GM19025 (cell line): ENCODE measurements around the gene TEX28.
A peak's percentile ranks its signal among the peaks of the same experiment; 100 is the strongest.
"Not testable (repeated sequence)": the region's sequence is repeated elsewhere in the genome, so short reads cannot be mapped to it uniquely, and the experiment has no call there.

Experiments used
- ATAC-seq: cut with Tn5 transposase; IDR thresholded peaks from one replicate; pipeline ENCODE4 v1.9.1; 2021; ENCODE audit warnings: mild to moderate bottlenecking, low read depth, moderate library complexity; ENCODE audit not compliant: unreplicated experiment

TEX28 gene

GRCh38 chrX:154312116-154312515 is 17.2 kb upstream of the TEX28 start:
- no peak for ATAC-seq

- ATAC-seq = no peak
Observed at GRCh38 chrX:154310616-154311536, 16.0 kb upstream of the TEX28 start.

- no peak for ATAC-seq
Observed at GRCh38 chrX:154309041-154309775, 14.3 kb upstream of the TEX28 start.

GRCh38 chrX:154308108-154308946 is 13.4 kb upstream of the TEX28 start:
- no peak for ATAC-seq

- ATAC-seq = no peak
Observed at GRCh38 chrX:154307202-154307601, 12.3 kb upstream of the TEX28 start.

- ATAC-seq = no peak
Observed at GRCh38 chrX:154305541-154306205, 10.7 kb upstream of the TEX28 start.

GRCh38 chrX:154304846-154305245 is 9.9 kb upstream of the TEX28 start:
- no peak for ATAC-seq

GRCh38 chrX:154303476-154303875 is 8.6 kb upstream of the TEX28 start:
- no peak for ATAC-seq

GRCh38 chrX:154302998-154303397 is 8.1 kb upstream of the TEX28 start:
- not testable (repeated sequence) for ATAC-seq

- ATAC-seq = no peak
Observed at GRCh38 chrX:154300816-154301215, 5.9 kb upstream of the TEX28 start.

- no peak for ATAC-seq
Observed at GRCh38 chrX:154298312-154298711, 3.4 kb upstream of the TEX28 start.

GRCh38 chrX:154296731-154297130 is 1.8 kb upstream of the TEX28 start:
- ATAC-seq = no peak

GRCh38 chrX:154295664-154296310 is 863 bp upstream of the TEX28 start, which contains the start of gene TKTL1:
TKTL1 (plus strand) TSS chrX:154295795; CDS start chrX:154295860, 65 bp downstream.
- ATAC-seq = no peak

- not testable (repeated sequence) for ATAC-seq
Observed at GRCh38 chrX:154286406-154286805, 8.5 kb downstream of the TEX28 start.

GRCh38 chrX:154284489-154285338 is 10.2 kb downstream of the TEX28 start:
- ATAC-seq = peak; percentile 41

GRCh38 chrX:154269245-154269644 is 25.7 kb downstream of the TEX28 start:
- ATAC-seq = not testable (repeated sequence)

- ATAC-seq = not testable (repeated sequence)
Observed at GRCh38 chrX:154263072-154263471, 31.9 kb downstream of the TEX28 start.

- not testable (repeated sequence) for ATAC-seq
Observed at GRCh38 chrX:154258711-154259110, 36.2 kb downstream of the TEX28 start.

GRCh38 chrX:154257282-154257681 is 37.6 kb downstream of the TEX28 start, which contains the start of gene OPN1MW3:
OPN1MW3 (plus strand) TSS chrX:154257582; CDS start chrX:154257620, 38 bp downstream.
- ATAC-seq = not testable (repeated sequence)
